HG03439 (cell line): ENCODE results near the gene ALDH3A1.

Source experiments
- ATAC-seq: cut with Tn5 transposase; IDR thresholded peaks from one replicate; pipeline ENCODE4 v1.9.1; 2021; ENCODE audit warnings: mild to moderate bottlenecking, moderate library complexity; ENCODE audit not compliant: unreplicated experiment

ALDH3A1 gene

DNA sequence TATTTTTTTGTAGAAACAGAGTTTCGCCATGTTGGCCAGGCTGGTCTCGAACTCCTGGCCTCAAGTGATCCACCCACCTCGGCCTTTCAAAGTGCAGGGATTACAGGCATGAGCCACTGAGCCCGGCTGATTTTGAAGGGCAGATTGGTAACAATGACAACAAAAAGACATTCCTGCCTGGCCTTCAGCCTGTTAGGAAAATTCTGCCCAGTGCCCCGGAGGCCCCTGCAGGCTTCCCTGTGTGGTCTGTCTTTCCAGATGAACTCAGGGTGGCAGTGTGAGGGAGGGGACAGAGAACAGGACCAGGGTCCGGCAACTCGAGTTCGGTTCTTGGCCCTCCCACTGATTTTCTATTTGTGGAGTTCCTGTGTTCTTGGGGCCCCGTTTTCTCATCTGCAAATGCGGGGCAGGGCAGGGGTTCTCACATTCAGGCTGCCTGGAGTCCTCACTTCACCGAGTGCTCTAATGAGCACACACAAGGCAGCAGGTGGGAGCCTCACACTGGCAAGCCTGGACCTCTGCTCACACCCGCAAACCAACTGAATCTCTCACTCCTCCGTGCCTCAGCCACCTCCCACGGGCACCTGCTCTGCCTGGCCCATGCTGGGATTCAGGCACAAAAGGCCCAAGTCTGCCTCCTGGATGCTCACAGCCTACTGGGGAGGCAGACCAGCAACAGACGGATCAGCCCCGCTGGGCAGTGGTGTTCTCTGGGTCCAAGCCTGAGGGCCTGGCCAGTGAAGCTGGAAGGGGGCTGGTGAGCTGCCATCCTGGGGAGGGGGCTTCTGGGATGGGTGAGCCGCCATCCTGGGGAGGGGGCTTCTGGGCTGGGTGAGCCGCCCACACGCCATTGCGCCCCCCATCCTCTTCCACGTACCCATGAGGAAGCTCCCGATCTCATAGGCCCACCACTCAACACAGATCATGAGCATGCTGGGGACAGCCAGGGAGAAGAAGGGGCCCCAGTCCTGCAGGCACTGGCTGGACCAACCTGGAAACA, 42.0 kb downstream of the ALDH3A1 start:
- ATAC-seq: no peak

DNA sequence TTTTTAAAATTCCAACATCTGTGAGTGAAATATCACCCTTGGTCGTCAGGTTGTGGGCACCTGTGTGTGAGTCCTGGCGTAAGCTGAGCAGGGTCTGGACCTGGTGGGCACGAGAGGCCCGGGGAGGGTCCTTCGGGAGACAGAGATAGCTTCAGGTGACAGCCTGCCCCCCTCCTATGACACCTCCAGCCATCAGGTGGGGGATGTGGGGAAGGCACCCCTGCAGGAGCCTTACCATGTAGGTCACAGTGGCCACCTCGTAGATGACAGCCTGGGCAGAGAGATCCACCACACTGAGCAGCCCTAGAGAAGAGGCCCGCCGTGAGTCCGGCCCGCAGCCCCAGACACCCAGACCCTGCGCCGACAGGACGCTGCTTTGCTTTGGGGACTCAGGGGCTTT, 42.9 kb downstream of the ALDH3A1 start:
- no peak for ATAC-seq

GRCh38 chr17:19703828-19704613, 44.1 kb downstream of the ALDH3A1 start:
- ATAC-seq: no peak

DNA sequence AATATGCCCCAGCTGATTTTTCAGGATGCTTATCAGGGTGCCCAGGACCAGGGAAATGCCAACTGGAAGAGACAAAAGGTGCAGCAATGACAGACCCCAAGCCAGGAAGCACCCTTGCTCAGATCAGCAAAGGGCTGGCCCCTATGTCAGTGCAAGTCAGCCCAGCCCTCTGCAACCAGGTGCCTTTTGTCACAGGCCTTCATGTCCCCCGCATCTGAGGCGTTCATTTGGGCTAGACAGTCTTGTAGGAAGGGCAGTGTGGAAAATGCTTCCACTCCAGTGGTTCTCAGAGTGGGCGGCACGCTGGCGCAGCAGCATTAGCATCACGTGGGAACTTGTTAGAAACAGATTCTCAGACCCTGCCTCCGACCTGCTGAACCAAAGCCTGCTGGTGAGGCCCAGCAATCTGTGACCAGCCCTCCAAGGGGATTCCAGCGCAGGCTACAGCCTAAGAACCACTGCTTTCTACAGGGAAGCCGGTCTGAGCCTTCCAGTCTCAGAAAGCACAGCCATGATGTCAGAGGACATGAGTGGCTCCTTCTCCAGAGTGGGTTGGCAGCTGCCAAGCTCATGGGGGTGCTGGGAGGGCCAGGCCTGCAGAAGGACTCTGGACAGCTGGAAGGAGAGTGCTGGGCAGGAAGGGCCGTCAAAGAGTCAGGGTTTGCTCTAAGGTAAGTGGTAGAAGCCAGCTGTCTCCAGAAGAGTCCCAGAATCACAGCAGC, 44.8 kb downstream of the ALDH3A1 start:
- no peak for ATAC-seq

GRCh38 chr17:19702217-19702641, 45.9 kb downstream of the ALDH3A1 start:
- no peak for ATAC-seq
